ENCODE data around the gene NUDT7. TPM values are rescaled to one million over a fixed set of nuclear protein-coding genes. Genes with fewer than 3 reads are reported as not detected.

The NUDT7 gene
- total RNA-seq, 1 donor = 6.0 TPM

DNA sequence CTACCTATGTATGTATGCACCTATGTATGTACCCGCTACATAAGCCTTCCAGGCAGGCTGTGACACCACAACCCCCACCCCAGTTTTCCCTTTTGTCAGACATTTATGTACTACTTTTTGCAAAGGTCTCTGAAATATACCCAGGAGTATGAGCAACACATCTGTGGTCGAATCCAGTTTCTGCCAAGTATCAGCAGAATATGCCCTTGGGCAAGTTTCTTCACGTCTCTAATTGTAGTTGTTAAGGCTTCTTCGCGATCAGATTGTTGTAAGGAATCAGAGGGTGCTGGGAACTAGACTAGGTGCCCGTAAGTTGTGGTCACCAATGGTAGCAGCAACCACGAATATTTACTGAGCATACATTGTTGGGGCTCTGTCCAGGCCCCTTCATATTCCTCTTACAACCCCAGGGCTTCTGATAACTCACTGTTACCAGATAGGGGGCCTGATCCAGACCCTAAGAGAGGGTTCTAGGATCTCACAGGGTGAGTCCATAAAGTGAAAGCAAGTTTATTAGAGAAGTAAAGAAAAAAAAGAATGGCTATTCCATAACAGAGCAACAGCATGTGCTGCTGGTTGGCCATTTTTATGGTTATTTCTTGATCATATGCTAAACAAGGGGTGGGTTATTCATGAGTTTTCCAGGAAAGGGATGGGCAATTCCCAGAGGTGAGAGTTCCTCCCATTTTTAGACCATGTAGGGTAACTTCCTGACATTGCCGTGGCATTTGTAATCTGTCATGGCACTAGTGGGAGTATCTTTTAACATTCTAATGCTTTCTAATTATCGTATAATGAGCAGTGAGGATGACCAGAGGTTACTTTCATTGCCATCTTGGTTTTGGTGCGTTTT, 16.6 kb downstream of the NUDT7 start:
- no peak overlapping the region for H3K4me3 ChIP-seq (ENCODE audit: low read depth, low read length)
- DNase-seq (ENCODE audit: low read depth) = no peak
- TF ChIP-seq, protein P1, sequence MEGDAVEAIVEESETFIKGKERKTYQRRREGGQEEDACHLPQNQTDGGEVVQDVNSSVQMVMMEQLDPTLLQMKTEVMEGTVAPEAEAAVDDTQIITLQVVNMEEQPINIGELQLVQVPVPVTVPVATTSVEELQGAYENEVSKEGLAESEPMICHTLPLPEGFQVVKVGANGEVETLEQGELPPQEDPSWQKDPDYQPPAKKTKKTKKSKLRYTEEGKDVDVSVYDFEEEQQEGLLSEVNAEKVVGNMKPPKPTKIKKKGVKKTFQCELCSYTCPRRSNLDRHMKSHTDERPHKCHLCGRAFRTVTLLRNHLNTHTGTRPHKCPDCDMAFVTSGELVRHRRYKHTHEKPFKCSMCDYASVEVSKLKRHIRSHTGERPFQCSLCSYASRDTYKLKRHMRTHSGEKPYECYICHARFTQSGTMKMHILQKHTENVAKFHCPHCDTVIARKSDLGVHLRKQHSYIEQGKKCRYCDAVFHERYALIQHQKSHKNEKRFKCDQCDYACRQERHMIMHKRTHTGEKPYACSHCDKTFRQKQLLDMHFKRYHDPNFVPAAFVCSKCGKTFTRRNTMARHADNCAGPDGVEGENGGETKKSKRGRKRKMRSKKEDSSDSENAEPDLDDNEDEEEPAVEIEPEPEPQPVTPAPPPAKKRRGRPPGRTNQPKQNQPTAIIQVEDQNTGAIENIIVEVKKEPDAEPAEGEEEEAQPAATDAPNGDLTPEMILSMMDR (IDR thresholded peaks at IDR 0.05; ENCODE audit: insufficient read depth, low read depth, low read length) = no peak

DNA sequence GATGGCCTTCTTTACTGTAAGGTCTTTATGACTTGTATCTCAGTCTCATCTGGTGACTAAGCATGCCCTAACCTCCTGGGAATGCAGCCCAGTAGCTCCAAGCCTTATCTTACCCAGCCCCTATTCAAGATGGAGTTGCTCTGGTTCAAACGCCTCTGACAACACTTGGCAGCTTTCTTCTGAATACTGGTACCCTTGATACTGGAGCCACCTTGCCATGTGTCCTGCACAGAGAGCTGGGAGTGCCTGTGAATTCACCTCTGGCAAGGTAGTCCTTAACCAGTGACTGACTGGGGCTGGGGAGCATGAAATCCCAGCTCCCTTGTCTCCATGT, 17.2 kb downstream of the NUDT7 start:
- TF ChIP-seq, protein P1 (IDR thresholded peaks at IDR 0.05; ENCODE audit: insufficient read depth, low read depth, low read length) = no peak
- H3K4me3 ChIP-seq (ENCODE audit: low read depth, low read length) = no peak overlapping the region
- no peak for DNase-seq (ENCODE audit: low read depth)

DNA sequence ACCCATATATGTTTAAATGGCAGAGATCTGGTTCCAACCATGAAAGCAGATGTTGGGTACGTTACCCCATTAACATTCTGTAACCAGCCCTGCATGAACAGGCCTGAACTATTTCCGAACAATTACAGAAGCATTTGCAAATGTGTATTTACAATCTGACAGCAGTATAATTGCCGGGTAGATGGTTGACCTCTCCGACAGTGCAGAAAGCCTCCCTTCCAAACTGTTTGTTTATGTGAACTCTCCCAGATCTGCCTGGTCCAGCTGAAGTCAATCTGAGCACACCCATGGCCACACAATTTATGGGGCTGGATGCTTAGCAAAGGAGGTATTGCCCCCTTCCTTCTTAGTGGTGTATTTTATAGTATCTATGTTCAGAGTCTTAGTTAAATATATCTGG, 21.8 kb downstream of the NUDT7 start:
- no peak overlapping the region for H3K4me3 ChIP-seq (ENCODE audit: low read depth, low read length)
- TF ChIP-seq, protein P1 (IDR thresholded peaks at IDR 0.05; ENCODE audit: insufficient read depth, low read depth, low read length) = no peak
- peak; percentile 79 for DNase-seq (ENCODE audit: low read depth)

DNA sequence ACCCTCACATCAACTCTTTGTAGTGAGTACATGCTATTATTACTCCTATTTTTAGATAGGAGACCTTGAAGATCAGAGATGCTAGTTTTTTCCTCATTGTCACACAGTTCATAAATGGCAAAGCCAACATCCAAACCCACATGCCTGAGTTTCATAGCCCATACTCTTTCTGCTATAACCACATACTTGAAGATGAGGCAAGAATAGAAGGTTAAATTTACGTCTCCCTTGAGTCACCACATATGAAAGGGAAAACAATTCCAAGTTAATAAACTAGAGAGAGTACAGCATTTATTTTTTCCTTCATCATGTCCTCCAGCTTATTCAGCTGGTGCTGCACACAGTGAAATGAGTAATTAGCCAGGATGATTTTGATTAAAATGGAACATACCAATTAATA, 23.7 kb downstream of the NUDT7 start:
- H3K4me3 ChIP-seq (ENCODE audit: low read depth, low read length) = no peak overlapping the region
- peak; percentile 56 for DNase-seq (ENCODE audit: low read depth)
- TF ChIP-seq, protein P1 (IDR thresholded peaks at IDR 0.05; ENCODE audit: insufficient read depth, low read depth, low read length) = no peak

DNA sequence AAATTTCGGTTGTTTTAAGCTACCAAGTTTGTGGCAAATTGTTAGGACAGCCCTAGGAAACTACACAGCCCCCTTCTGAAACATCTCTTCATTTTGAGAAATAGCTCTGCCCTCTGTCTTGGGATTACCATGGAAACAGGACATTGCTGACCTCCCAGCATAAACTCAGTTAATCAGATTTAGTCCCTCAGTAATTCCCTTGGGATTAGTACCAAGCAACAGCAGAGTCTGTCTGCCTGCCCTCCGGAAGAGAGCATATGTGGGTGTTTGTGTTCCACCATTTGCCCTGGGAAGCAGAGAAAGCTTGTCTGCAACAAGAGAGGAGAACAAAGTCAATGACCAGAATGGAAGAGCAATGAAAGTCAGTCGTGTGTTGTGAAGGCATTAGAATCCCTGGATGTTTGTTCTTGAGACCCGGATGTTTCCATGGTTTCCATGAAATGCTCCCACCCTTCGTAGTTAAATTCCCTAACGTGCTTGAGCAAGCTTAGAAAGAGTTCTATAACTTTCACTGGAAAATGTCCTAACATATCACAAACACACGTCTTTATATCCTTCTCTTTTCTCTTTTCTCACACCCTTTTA, 26.2 kb downstream of the NUDT7 start:
- TF ChIP-seq, protein P1 (IDR thresholded peaks at IDR 0.05; ENCODE audit: insufficient read depth, low read depth, low read length) = no peak
- peak; percentile 62 for DNase-seq (ENCODE audit: low read depth)
- H3K4me3 ChIP-seq (ENCODE audit: low read depth, low read length) = no peak overlapping the region

DNA sequence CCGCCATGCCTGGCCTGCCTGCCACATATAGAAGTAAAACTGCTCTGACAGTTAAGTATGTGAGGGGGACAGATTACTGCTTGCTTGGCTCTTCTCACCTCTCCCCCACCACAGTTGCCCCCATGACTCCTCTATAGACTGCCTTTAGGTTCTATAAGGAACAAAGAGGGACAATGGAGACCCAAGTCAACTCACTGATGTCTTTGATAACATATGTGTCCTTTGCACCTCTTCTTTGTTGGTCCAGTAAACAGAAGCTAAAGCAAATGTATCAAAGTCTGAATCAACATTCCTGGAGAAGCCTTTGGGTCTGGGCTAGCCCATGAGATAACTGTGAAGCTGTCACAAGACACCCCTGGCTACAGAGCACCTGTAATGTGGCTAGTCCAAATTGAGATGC, 27.1 kb downstream of the NUDT7 start:
- H3K4me3 ChIP-seq (ENCODE audit: low read depth, low read length) = no peak overlapping the region
- TF ChIP-seq, protein P1 (IDR thresholded peaks at IDR 0.05; ENCODE audit: insufficient read depth, low read depth, low read length) = no peak
- no peak for DNase-seq (ENCODE audit: low read depth)
